Neutrophil (primary cell): ENCODE measurements around the gene GPR162.

Experiments used
- H3K27ac ChIP-seq: fragments of 200-600 bp; sonication (generic); 2 replicates; pipeline ENCODE4 v1.5.1; 2016; ENCODE audit warnings: mild to moderate bottlenecking, moderate library complexity
- H3K27me3 ChIP-seq: fragments of 200-600 bp; sonication (generic); 2 replicates; pipeline ENCODE4 v1.6.0; 2016; ENCODE audit warnings: mild to moderate bottlenecking
- H3K36me3 ChIP-seq: fragments of 200-600 bp; sonication (generic); 2 replicates; pipeline ENCODE4 v1.5.1; 2017
- H3K4me1 ChIP-seq, 2 experiments: fragments of 200-600 bp in 1 of 2; sonication (generic) in 1 of 2; 1 replicate in 1 of 2; 2 replicates in 1 of 2; pipeline versions ENCODE4 v1.5.1 to v1.6.1; 2013 to 2016; ENCODE audit warnings: low read depth in 1 of 2, low read length in 1 of 2, mild to moderate bottlenecking in 1 of 2, moderate library complexity in 1 of 2; ENCODE audit not compliant: control insufficient read depth in 1 of 2, insufficient read depth in 1 of 2
- H3K4me3 ChIP-seq, 2 experiments: fragments of 200-600 bp in 1 of 2; sonication (generic) in 1 of 2; 1 replicate in 1 of 2; 2 replicates in 1 of 2; pipeline ENCODE4 v1.5.1; 2013 to 2016; ENCODE audit warnings: low read depth in 1 of 2, low read length in 1 of 2, mild to moderate bottlenecking in 1 of 2, moderate library complexity in 1 of 2
- H3K9me3 ChIP-seq: fragments of 200-600 bp; sonication (generic); 2 replicates; pipeline ENCODE4 v1.5.1; 2016
- CTCF ChIP-seq: fragments of 200-600 bp; sonication (generic); IDR thresholded peaks from 2 replicates; pipeline ENCODE4 v1.5.1; 2016; ENCODE audit warnings: antibody characterized with exemption

Gene GPR162

GRCh38 chr12:6852651-6853354 lies 31.2 kb downstream of the GPR162 start:
- peaks cover 13% of the 10 kb centered on the region for H3K36me3 ChIP-seq
- peak overlapping the region; percentile 95 to 99 for H3K4me3 ChIP-seq
- H3K27me3 ChIP-seq: no peaks in the 10 kb centered on the region
- peaks cover 25 to 33% of the 10 kb centered on the region in 2 experiments for H3K4me1 ChIP-seq
- no peak for TF ChIP-seq CTCF
- no peaks in the 10 kb centered on the region for H3K9me3 ChIP-seq
- H3K27ac ChIP-seq: peak overlapping the region; percentile 89

GRCh38 chr12:6853626-6854025 lies 32.0 kb downstream of the GPR162 start:
- H3K4me3 ChIP-seq: no peak overlapping the region
- no peaks in the 10 kb centered on the region for H3K9me3 ChIP-seq
- TF ChIP-seq CTCF: no peak
- H3K27ac ChIP-seq: no peak overlapping the region
- no peaks in the 10 kb centered on the region for H3K27me3 ChIP-seq
- peaks cover 25 to 33% of the 10 kb centered on the region in 2 experiments for H3K4me1 ChIP-seq
- H3K36me3 ChIP-seq: peaks cover 21% of the 10 kb centered on the region

- H3K9me3 ChIP-seq: no peaks in the 10 kb centered on the region
- peaks cover 21% of the 10 kb centered on the region for H3K36me3 ChIP-seq
- H3K4me3 ChIP-seq: no peak overlapping the region
- H3K4me1 ChIP-seq: peaks cover 25 to 33% of the 10 kb centered on the region in 2 experiments
- no peak overlapping the region for H3K27ac ChIP-seq
- no peak for TF ChIP-seq CTCF
- no peaks in the 10 kb centered on the region for H3K27me3 ChIP-seq
These were observed 32.4 kb downstream of the GPR162 start for GRCh38 chr12:6854036-6854435.

- no peak for TF ChIP-seq CTCF
- H3K4me3 ChIP-seq: no peak overlapping the region
- no peaks in the 10 kb centered on the region for H3K9me3 ChIP-seq
- no peak overlapping the region for H3K27ac ChIP-seq
- peaks cover 22% of the 10 kb centered on the region for H3K36me3 ChIP-seq
- peaks cover 20 to 24% of the 10 kb centered on the region in 2 experiments for H3K4me1 ChIP-seq
- no peaks in the 10 kb centered on the region for H3K27me3 ChIP-seq
These were observed 33.7 kb downstream of the GPR162 start for GRCh38 chr12:6855322-6855721.

GRCh38 chr12:6858799-6859198 lies 37.2 kb downstream of the GPR162 start:
- Histone ChIP-seq H3K36me3 (peaks cover 45% of the 10 kb centered on the region), H3K27me3 (no peaks in the 10 kb centered on the region), H3K27ac (no peak overlapping the region), H3K4me1 (no peaks in the 10 kb centered on the region), H3K9me3 (no peaks in the 10 kb centered on the region), H3K4me3 (no peak overlapping the region)
- no peak for TF ChIP-seq CTCF
